ENCODE data around the gene PGAP3.
"Not testable (repeated sequence)": the region's sequence is repeated elsewhere in the genome, so short reads cannot be mapped to it uniquely, and the experiment has no call there.

Gene PGAP3

GRCh38 chr17:39715375-39716072, 27.7 kb upstream of the PGAP3 start:
- no peak for DNase-seq (ENCODE audit: low read depth)

GRCh38 chr17:39714234-39714633, 26.4 kb upstream of the PGAP3 start:
- DNase-seq (ENCODE audit: low read depth): no peak

DNA sequence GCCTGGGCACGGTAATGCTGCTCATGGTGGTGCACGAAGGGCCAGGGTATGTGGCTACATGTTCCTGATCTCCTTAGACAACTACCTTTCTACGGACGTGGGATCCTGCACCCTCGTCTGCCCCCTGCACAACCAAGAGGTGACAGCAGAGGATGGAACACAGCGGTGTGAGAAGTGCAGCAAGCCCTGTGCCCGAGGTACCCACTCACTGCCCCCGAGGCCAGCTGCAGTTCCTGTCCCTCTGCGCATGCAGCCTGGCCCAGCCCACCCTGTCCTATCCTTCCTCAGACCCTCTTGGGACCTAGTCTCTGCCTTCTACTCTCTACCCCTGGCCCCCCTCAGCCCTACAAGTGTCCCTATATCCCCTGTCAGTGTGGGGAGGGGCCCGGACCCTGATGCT, 24.0 kb upstream of the PGAP3 start:
- DNase-seq (ENCODE audit: low read depth): no peak

- not testable (repeated sequence) for DNase-seq (ENCODE audit: low read depth)
Measured at GRCh38 chr17:39711071-39711470, 23.2 kb upstream of the PGAP3 start.

- no peak for DNase-seq (ENCODE audit: low read depth)
Measured at GRCh38 chr17:39709998-39710964, 22.4 kb upstream of the PGAP3 start.

GRCh38 chr17:39709319-39709997, 21.6 kb upstream of the PGAP3 start:
- no peak for DNase-seq (ENCODE audit: low read depth)

DNA sequence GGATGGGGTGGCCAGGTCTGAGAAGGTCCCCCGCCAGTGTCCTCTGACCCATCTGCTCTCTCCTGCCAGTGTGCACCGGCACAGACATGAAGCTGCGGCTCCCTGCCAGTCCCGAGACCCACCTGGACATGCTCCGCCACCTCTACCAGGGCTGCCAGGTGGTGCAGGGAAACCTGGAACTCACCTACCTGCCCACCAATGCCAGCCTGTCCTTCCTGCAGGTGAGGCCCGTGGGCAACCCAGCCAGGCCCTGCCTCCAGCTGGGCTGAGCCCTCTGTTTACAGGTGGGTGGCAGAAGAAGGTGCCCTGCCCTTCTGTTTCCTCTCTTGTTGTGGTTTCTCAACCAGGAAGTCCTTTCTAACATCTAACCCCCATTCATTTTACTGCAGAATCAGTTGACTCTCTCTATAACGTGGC, 19.1 kb upstream of the PGAP3 start:
- DNase-seq (ENCODE audit: low read depth): no peak

DNA sequence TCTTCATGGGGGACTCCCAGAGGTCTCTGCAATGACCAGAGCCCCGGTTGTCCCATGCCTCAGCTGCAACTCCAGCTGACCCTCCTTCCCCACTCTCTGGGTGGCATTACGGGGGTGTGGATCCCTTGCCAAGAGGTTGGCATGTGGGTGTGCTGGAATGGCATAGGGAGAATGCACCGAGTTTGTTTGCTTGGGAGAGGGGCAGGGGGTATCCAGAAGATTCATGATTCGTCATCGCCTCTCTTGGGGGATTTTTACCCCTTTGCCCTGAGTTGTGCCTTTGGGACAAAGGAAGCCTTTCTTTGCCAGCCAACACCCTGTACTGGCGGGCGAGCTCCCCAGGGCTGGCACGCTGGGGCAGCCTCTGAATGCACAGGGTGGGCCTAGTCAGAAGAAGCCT, 18.5 kb upstream of the PGAP3 start:
- DNase-seq (ENCODE audit: low read depth): no peak

GRCh38 chr17:39705786-39706348, 18.0 kb upstream of the PGAP3 start:
- DNase-seq (ENCODE audit: low read depth): no peak

GRCh38 chr17:39704821-39705551, 17.1 kb upstream of the PGAP3 start:
- DNase-seq (ENCODE audit: low read depth): no peak

- no peak for DNase-seq (ENCODE audit: low read depth)
Measured at GRCh38 chr17:39703913-39704312, 16.1 kb upstream of the PGAP3 start.

GRCh38 chr17:39702901-39703893, 15.3 kb upstream of the PGAP3 start:
- DNase-seq (ENCODE audit: low read depth): no peak

GRCh38 chr17:39701784-39702422, 14.0 kb upstream of the PGAP3 start:
- no peak for DNase-seq (ENCODE audit: low read depth)

- no peak for DNase-seq (ENCODE audit: low read depth)
Measured at GRCh38 chr17:39701012-39701783, 13.3 kb upstream of the PGAP3 start.

- DNase-seq (ENCODE audit: low read depth): no peak
Measured at GRCh38 chr17:39700148-39700987, 12.5 kb upstream of the PGAP3 start.

- DNase-seq (ENCODE audit: low read depth): no peak
Measured at GRCh38 chr17:39699818-39700147, 11.9 kb upstream of the PGAP3 start, which contains the start of gene ERBB2. ERBB2 (plus strand) TSS chr17:39700064; CDS start chr17:39700239, 175 bp downstream.

DNA sequence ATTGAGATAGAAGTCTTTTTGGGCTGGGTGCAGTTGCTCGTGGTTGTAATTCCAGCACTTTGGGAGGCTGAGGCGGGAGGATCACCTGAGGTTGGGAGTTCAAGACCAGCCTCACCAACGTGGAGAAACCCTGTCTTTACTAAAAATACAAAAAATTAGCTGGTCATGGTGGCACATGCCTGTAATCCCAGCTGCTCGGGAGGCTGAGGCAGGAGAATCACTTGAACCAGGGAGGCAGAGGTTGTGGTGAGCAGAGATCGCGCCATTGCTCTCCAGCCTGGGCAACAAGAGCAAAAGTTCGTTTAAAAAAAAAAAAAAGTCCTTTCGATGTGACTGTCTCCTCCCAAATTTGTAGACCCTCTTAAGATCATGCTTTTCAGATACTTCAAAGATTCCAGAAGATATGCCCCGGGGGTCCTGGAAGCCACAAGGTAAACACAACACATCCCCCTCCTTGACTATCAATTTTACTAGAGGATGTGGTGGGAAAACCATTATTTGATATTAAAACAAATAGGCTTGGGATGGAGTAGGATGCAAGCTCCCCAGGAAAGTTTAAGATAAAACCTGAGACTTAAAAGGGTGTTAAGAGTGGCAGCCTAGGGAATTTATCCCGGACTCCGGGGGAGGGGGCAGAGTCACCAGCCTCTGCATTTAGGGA, 11.4 kb upstream of the PGAP3 start:
- DNase-seq (ENCODE audit: low read depth): not testable (repeated sequence)

GRCh38 chr17:39697961-39698360, 10.1 kb upstream of the PGAP3 start:
- no peak for DNase-seq (ENCODE audit: low read depth)

Measured in activated T-cell treated with anti-CD3 and anti-CD28 coated beads for 1 hour (primary cell).